Islet precursor cell (in vitro differentiated cells): ENCODE measurements around the gene WNT11.
A peak's percentile ranks its signal among the peaks of the same experiment; 100 is the strongest.

Source experiments
- DNase-seq: peaks from one replicate; pipeline ENCODE4 v3.0.0-alpha.2; 2018

WNT11 gene

DNA sequence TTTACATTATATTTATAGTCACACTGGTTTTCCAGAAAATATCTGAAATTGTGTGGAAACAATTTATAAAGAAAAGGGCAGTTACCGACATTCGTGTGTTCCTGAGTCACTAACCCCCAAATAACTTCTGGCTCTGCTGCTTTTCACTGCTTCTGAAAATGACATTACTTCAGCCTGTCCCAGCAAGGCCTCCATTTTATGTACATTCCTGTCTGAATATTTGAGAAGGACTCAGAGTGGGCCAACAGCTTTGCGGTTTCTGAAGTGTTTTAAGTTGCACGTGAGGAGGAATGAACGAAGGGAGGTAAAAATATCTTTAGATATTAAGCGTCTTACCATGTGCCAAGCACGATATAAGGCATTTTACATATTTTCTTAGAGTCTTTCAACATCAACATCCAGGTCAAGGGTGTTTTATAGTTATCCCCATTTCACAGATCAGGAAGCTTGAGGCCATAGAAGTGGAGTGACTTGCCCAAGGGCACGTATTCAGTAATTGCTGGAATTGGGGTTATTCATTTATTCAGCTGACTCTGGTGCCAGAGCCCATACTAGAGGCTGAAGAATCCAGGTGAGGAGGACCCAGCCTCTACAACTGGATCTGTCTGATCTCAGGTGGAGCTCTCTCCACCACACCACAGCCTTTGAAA lies 30.8 kb upstream of the WNT11 start:
- DNase-seq, result no peak

- peak; percentile 80 for DNase-seq
These were observed 30.0 kb upstream of the WNT11 start for GRCh38 chr11:76236092-76236999.

DNA sequence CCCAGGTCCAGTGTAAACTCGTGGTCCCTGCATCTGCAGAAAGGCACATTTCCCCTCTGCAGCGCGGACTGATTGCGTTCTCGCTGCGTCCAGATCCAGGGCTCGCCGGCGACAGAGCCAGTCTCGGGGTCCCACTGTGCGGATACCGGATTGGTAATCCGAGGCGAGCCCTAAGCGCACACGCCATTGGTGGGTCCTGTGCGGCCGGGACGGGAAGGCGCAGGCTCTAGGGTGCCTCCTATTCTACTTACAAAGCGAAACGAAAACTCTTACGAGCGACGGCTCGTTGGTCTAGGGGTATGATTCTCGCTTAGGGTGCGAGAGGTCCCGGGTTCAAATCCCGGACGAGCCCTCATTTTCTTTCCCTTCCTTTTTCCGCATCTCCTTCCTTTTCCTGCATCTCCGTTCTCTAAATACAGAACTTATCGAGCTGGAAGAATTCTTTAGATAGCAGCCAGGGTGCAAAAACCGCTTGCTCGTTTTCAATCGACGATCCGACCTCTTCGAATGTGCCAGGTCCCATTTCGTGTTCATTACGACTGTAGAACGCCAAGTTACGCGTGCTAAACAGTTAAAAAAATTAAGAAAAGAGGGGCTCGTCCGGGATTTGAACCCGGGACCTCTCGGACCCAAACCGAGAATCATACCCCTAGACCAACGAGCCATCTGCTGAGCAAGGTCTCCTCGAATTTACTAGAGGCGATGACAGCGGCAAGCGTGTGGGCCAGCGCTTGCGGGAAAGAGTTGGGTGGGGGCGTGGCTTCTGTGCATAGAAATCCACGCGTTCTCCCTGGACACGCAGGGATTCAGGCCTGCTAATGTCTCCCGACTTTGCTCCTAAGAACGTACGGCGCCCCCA lies 29.2 kb upstream of the WNT11 start:
- peak; percentile 95 for DNase-seq

- peak; percentile 73 for DNase-seq
These were observed 28.3 kb upstream of the WNT11 start for GRCh38 chr11:76234416-76235232.

GRCh38 chr11:76234021-76234415 lies 27.7 kb upstream of the WNT11 start:
- peak; percentile 82 for DNase-seq

DNA sequence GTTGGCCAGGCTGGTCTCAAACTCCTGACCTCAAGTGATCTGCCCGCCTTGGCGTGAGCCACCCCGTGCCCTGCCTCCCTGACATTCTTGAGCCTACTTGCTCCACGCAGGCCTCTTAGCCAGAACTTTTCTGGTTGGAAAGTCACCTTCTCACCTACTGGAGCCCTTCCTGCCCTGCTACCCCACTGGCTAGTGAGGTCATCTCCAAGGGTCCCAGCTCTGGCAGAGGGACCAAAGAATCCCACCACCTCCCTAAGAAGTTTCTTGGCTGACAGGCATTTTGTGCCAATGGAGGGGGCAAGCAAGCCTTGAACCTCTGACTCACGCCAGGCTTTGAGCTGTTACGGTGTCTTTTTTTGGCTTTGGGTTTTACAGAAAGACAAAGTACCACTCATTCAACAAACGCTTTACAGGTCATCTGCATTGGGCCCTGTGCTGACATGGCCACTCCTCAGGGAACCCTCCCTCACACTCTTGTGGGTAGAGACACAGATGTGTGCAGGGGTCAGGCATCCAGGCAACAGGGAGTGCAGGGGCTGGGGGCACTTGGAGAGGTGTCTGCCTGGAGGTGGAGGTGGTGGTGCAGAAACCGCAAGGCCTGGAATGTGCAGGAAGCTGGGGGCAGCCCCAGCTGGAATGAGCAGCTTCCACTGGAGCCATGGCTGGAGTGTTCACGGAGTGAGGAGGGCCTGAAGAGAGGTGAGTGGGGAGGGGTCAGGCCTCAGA lies 27.1 kb upstream of the WNT11 start:
- DNase-seq, result peak; percentile 79

DNA sequence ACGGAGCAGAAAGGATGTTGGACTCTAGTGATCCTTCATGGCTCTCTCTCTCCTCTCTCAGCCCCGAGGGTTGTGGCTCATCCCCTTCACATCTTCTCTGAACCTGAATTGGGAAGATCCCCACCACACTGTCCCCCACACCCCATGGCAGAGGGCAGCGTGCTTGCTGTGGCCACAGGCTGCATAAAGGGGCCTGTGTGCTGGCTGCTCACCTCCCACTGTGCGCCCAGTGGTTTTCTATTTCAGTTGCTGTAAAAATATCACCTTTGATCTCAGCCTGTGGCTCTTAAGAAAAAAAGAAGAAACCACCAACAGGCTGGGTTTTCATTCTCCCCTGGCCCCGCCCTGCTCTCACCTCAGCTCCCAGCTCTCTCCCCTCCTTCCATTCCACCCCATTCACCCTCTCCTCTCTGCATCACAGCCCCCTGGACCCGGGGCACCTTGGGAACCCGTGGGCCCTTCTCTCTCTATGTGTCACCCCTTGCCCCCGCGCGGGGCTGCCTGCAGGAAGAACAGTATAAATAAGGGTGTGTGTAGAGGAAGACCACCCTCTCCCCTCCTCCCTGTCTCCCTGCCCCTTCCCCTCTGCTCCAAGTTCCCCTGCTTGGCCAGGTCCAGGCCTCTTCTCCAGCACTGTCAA lies 25.8 kb upstream of the WNT11 start:
- DNase-seq, result no peak

- no peak for DNase-seq
These were observed 24.9 kb upstream of the WNT11 start for GRCh38 chr11:76231121-76231738.

GRCh38 chr11:76230392-76230791 lies 24.1 kb upstream of the WNT11 start:
- no peak for DNase-seq

- DNase-seq, result no peak
These were observed 23.5 kb upstream of the WNT11 start for GRCh38 chr11:76229690-76230240.

GRCh38 chr11:76228875-76229149 lies 22.5 kb upstream of the WNT11 start:
- no peak for DNase-seq

DNA sequence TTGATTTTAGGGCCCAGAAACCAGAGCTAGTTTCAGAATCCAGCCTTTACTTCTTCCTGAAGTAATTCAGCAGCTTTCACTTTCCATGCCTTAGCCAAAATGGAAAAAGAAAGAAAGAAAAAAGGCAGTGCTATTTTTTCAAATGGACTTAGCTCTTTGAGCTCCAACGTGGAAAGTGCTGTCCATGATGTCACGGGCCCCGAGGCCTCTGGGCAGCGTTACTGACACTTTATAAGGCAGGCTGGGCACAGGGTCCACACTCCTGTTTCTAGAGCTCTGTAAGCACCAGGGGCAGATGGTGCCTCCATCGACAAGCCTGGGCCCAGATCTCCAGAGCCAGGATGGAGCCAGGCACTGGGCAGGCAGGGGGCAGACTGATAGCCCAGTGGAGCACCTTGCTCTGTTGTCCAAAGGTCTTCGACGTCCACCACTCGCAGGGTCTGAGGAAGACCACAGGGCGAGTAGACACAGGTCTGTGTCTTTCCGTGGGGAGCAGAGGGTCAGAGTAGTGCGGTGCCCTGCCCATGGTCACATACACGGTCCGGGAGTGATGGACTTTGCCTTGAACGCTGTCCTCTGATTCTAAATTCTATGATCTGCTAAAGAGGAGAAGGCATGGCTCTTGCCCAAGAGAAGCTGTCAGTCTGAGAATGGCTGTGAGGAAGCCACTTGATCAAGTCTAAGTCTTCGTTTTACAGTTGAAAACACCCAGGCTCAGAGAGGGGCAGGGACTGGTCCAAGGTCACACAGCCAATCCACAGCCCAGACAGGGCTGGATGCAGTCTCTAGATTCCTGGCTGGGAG lies 22.0 kb upstream of the WNT11 start:
- no peak for DNase-seq

DNA sequence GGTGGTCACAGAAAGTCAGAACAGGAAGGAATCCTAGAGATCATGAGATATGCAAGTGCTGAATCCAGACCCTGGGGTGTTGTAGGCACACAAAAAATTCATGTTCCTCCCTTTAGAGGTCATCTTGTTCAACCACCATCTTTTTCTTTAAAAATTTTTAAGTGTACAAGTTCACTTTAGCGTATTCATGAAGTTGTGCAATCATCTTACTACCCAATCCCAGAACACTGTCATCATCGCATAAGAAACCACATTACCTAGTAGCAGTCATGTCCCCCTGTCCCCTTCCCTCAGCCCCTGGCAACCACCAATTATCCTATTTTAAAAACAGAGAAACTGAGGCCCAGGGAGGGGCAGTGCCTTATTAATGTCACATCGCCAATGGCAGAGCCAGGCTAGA lies 20.3 kb upstream of the WNT11 start:
- DNase-seq, result no peak

DNA sequence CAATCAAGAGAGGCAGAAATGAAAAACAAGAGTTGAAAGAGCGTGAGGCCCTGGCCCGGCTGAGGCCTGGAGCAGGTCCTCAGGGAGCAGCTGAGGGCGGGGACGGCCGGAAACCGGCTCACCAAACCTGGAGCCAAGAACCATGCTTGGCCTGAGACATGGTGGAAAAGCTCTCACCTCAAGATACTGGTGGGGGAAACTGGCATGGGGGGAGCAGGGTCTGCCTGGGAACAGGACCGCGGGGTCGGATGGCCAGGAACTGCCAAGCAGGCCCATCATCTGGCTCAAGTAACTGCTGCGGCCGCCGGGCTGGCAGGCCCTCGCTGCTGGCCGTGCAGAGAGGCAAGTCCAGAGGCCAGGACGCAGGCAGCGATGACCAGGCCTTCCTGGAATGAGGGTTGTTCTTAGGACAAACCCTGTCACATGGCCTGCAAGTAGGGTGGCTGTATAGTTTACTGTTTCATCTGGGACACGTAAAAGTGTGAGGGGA lies 18.9 kb upstream of the WNT11 start:
- peak; percentile 77 for DNase-seq

- no peak for DNase-seq
These were observed 18.3 kb upstream of the WNT11 start for GRCh38 chr11:76224461-76225121.

GRCh38 chr11:76221365-76221764 lies 15.1 kb upstream of the WNT11 start:
- DNase-seq, result no peak

- DNase-seq, result no peak
These were observed 12.9 kb upstream of the WNT11 start for GRCh38 chr11:76219243-76219642.

DNA sequence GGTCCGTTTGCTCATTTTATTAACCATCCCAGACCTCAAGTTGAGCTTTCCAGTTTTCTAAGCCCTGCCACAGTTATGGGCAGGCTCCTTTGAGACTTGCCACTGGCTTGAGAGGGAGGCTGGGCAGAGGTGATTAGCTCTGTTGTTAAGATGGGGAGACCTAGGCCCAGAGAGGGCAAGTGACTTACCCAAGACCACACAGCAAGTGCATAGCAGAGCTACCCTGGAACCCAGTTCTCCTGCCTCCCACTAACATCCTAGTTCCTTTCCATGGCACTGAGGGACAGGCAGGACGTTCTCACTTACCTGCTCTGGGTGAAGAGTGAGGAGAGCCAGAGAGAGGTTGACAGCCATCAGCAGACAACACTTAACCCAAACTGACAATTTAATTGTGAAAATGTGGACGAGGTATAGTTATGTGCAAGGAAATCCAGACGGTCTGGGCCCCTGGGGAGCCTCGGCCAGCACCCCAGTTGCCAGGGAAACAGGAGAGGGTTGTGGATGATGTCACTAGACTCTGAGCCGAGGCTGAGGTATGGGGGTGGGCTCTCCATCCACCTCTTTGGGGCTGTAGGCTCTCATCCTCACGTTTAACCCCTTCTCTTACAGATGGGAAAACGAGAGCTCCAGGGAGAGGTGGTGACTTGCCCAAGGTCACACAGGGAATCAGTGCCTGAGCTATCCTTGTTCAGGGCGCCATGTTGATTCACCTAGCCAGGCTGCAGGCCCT lies 12.3 kb upstream of the WNT11 start:
- no peak for DNase-seq
